C4-2B (cell line): ENCODE data around the gene CCSER1.

Experiments used
- CTCF ChIP-seq: fragments of 450-650 bp; conservative IDR thresholded peaks from 2 replicates; pipeline ENCODE4 v1.5.1; 2017; ENCODE audit warnings: mild to moderate bottlenecking
- ZFX ChIP-seq: fragments of 450-650 bp; IDR thresholded peaks from 2 replicates; pipeline ENCODE4 v1.6.1; 2017

DNA sequence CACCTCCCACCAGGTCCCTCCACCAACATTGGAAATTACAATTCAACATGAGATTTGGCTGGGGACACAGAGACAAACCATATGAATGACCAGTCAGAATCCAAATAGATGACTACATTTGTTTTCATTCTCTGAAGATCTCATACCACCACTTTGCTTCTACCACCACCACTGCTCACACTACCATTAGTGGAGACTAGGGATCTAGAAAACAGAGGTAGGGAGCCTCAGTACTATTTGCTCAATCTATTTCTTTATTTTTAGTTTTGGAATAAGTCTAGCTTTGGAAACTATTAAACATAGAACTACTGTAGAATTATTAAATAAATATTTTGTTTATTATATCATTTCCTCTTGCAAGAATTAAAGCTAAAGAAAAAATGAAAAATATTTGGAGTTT is 727.9 kb downstream of the CCSER1 start:
- TF ChIP-seq CTCF (no peak), ZFX (no peak)
